ENCODE data around the gene PTPN23.

Gene PTPN23

GRCh38 chr3:47436180-47436579 lies 55.4 kb downstream of the PTPN23 start:
- Histone ChIP-seq H3K36me3 (ENCODE audit: control insufficient read depth in 2 of 2, insufficient read depth in 1 of 2, low read length in 2 of 2) (peaks cover 0 to 60% of the 10 kb centered on the region in 2 experiments; a peak in 2 of 3 replicates), H3K4me3 (ENCODE audit: low read depth, low read length) (no peak overlapping the region), H3K9me3 (ENCODE audit: control insufficient read depth, insufficient read depth, low read depth, low read length) (no peaks in the 10 kb centered on the region), H3K27ac (ENCODE audit: extremely low read depth, low read depth, low read length) (no peak overlapping the region), H3K4me1 (ENCODE audit: control insufficient read depth, insufficient read depth, low read length) (no peaks in the 10 kb centered on the region)
- no peak for TF ChIP-seq ZNF394 (tag by site-specific recombination; IDR thresholded peaks at IDR 0.05; ENCODE audit: borderline replicate concordance)
- no peak for TF ChIP-seq KLF1 (tag by site-specific recombination; IDR thresholded peaks at IDR 0.05)
- TF ChIP-seq ZNF561 (tag by site-specific recombination; IDR thresholded peaks at IDR 0.05; ENCODE audit: borderline replicate concordance) = no peak
- TF ChIP-seq ZNF514 (tag by site-specific recombination; IDR thresholded peaks at IDR 0.05) = no peak
- no peak for TF ChIP-seq KLF16 (tag by site-specific recombination; IDR thresholded peaks at IDR 0.05)
- TF ChIP-seq ZNF560 (tag by site-specific recombination; IDR thresholded peaks at IDR 0.05; ENCODE audit: borderline replicate concordance) = no peak
- no peak for TF ChIP-seq ZSCAN5A (tag by site-specific recombination; IDR thresholded peaks at IDR 0.05)
- TF ChIP-seq ZNF549 (tag by site-specific recombination; IDR thresholded peaks at IDR 0.05) = no peak
- CTCF ChIA-PET = interaction anchor here (0.7 to 3.6 kb wide), 4 partner anchors 14 to 170 kb away, joined by 3 to 18 read pairs (median 3); no protein-coding TSS in a partner anchor
- POLR2A ChIA-PET = no interaction called here

GRCh38 chr3:47440131-47440530 lies 59.3 kb downstream of the PTPN23 start:
- CTCF ChIA-PET = interaction anchor here (1.0 kb wide), 1 partner anchor 19 kb away, joined by 5 read pairs; no protein-coding TSS in a partner anchor
- POLR2A ChIA-PET = no interaction called here
- Histone ChIP-seq H3K27ac (ENCODE audit: extremely low read depth, low read depth, low read length) (no peak overlapping the region), H3K4me1 (ENCODE audit: control insufficient read depth, insufficient read depth, low read length) (no peaks in the 10 kb centered on the region; the same call in 1 of the 2 replicates), H3K36me3 (ENCODE audit: control insufficient read depth in 2 of 2, insufficient read depth in 1 of 2, low read length in 2 of 2) (peaks cover 0 to 46% of the 10 kb centered on the region in 2 experiments; a peak in 2 of 3 replicates), H3K9me3 (ENCODE audit: control insufficient read depth, insufficient read depth, low read depth, low read length) (no peaks in the 10 kb centered on the region), H3K4me3 (ENCODE audit: low read depth, low read length) (no peak overlapping the region)
- TF ChIP-seq ZBTB44 (tag by site-specific recombination; IDR thresholded peaks at IDR 0.05) (no peak), ZBTB49 (tag by site-specific recombination; IDR thresholded peaks at IDR 0.05; ENCODE audit: low read depth) (no peak), ZNF555 (tag by site-specific recombination; conservative IDR thresholded peaks at IDR 0.05) (no peak), ZNF362 (tag by site-specific recombination; IDR thresholded peaks at IDR 0.05) (no peak), ZNF654 (tag by site-specific recombination; IDR thresholded peaks at IDR 0.05; ENCODE audit: low read depth) (no peak), ZFP37 (tag by site-specific recombination; IDR thresholded peaks at IDR 0.05) (no peak), PRDM1 (tag by site-specific recombination; IDR thresholded peaks at IDR 0.05) (no peak)
